ENCODE results near the gene ZBTB7B. TPM values are rescaled to one million over a fixed set of nuclear protein-coding genes. Genes with fewer than 3 reads are reported as not detected.

The ZBTB7B gene
- total RNA-seq, 2 experiments from 2014 or later: 16.3 to 23.2 TPM

GRCh38 chr1:155022927-155023236 is 20.3 kb downstream of the ZBTB7B start:
- no peaks in the 10 kb centered on the region for H3K9me3 ChIP-seq (ENCODE audit: low read length)
- BruUV-seq (replicated peaks): no TSS peak
- H3K36me3 ChIP-seq (ENCODE audit: insufficient read depth, low read length): no peaks in the 10 kb centered on the region
- no peaks in the 10 kb centered on the region for H3K79me2 ChIP-seq (ENCODE audit: insufficient read depth, low read depth, low read length)
- TF ChIP-seq CTCF (conservative IDR thresholded peaks at IDR 0.05; ENCODE audit: low read length) (no peak), EZH2phosphoT487 (IDR thresholded peaks at IDR 0.05; ENCODE audit: borderline replicate concordance, low read depth, low read length) (no peak)
- H4K20me1 ChIP-seq (ENCODE audit: insufficient read depth, low read length): no peaks in the 10 kb centered on the region
- no peaks in the 10 kb centered on the region for H3K9me2 ChIP-seq (ENCODE audit: insufficient read depth, low read length)
- H2AFZ ChIP-seq (ENCODE audit: low read length): no peak overlapping the region
- no peak overlapping the region for H3K27ac ChIP-seq (ENCODE audit: low read depth, low read length, poor library complexity, severe bottlenecking)
- H3K4me1 ChIP-seq (ENCODE audit: insufficient read depth, low read length, poor library complexity, severe bottlenecking): peaks cover 11% of the 10 kb centered on the region
- intact Hi-C loops (cut with micrococcal nuclease; ENCODE audit: unreplicated experiment): no loop called here
- CTCF ChIA-PET (ENCODE audit: unreplicated experiment): interaction anchor here (1.3 kb wide), 1 partner anchor 67 kb away, joined by 3 read pairs; the partner anchor contains the start of gene PBXIP1
- H3K4me3 ChIP-seq (ENCODE audit: low read depth, low read length, poor library complexity, severe bottlenecking): no peak overlapping the region
- POLR2A ChIA-PET: interaction anchor here (0.7 kb wide), 1 partner anchor 10 kb away, joined by 3 read pairs; no protein-coding TSS in a partner anchor
- H3K4me2 ChIP-seq (ENCODE audit: low read length): no peak overlapping the region
- no peak for DNase-seq (ENCODE audit: low spot score)

- H3K9me2 ChIP-seq (ENCODE audit: insufficient read depth, low read length): no peaks in the 10 kb centered on the region
- H3K4me1 ChIP-seq (ENCODE audit: insufficient read depth, low read length, poor library complexity, severe bottlenecking): peaks cover 4% of the 10 kb centered on the region
- POLR2A ChIA-PET: no interaction called here
- H3K36me3 ChIP-seq (ENCODE audit: insufficient read depth, low read length): no peaks in the 10 kb centered on the region
- H3K4me3 ChIP-seq (ENCODE audit: low read depth, low read length, poor library complexity, severe bottlenecking): no peak overlapping the region
- H2AFZ ChIP-seq (ENCODE audit: low read length): no peak overlapping the region
- no peak overlapping the region for H3K4me2 ChIP-seq (ENCODE audit: low read length)
- CTCF ChIA-PET (ENCODE audit: unreplicated experiment): interaction anchor here (1.3 kb wide), 1 partner anchor 68 kb away, joined by 3 read pairs; the partner anchor contains the start of gene PBXIP1
- TF ChIP-seq EZH2phosphoT487 (IDR thresholded peaks at IDR 0.05; ENCODE audit: borderline replicate concordance, low read depth, low read length) (no peak), CTCF (conservative IDR thresholded peaks at IDR 0.05; ENCODE audit: low read length) (no peak)
- H4K20me1 ChIP-seq (ENCODE audit: insufficient read depth, low read length): no peaks in the 10 kb centered on the region
- intact Hi-C loops (cut with micrococcal nuclease; ENCODE audit: unreplicated experiment): no loop called here
- H3K79me2 ChIP-seq (ENCODE audit: insufficient read depth, low read depth, low read length): no peaks in the 10 kb centered on the region
- H3K27ac ChIP-seq (ENCODE audit: low read depth, low read length, poor library complexity, severe bottlenecking): no peak overlapping the region
- no peaks in the 10 kb centered on the region for H3K9me3 ChIP-seq (ENCODE audit: low read length)
- no TSS peak for BruUV-seq (replicated peaks)
- no peak for DNase-seq (ENCODE audit: low spot score)
Measured at GRCh38 chr1:155023627-155024026, 21.0 kb downstream of the ZBTB7B start.

GRCh38 chr1:155024315-155024714 is 21.7 kb downstream of the ZBTB7B start:
- Histone ChIP-seq H2AFZ (ENCODE audit: low read length) (no peak overlapping the region), H3K4me2 (ENCODE audit: low read length) (no peak overlapping the region), H3K9me3 (ENCODE audit: low read length) (no peaks in the 10 kb centered on the region), H3K27ac (ENCODE audit: low read depth, low read length, poor library complexity, severe bottlenecking) (no peak overlapping the region), H3K4me3 (ENCODE audit: low read depth, low read length, poor library complexity, severe bottlenecking) (no peak overlapping the region), H3K4me1 (ENCODE audit: insufficient read depth, low read length, poor library complexity, severe bottlenecking) (no peaks in the 10 kb centered on the region), H3K36me3 (ENCODE audit: insufficient read depth, low read length) (no peaks in the 10 kb centered on the region), H3K79me2 (ENCODE audit: insufficient read depth, low read depth, low read length) (no peaks in the 10 kb centered on the region), H3K9me2 (ENCODE audit: insufficient read depth, low read length) (no peaks in the 10 kb centered on the region), H4K20me1 (ENCODE audit: insufficient read depth, low read length) (no peaks in the 10 kb centered on the region)
- TF ChIP-seq CTCF (conservative IDR thresholded peaks at IDR 0.05; ENCODE audit: low read length): no peak
- no peak for TF ChIP-seq EZH2phosphoT487 (IDR thresholded peaks at IDR 0.05; ENCODE audit: borderline replicate concordance, low read depth, low read length)
- no peak for DNase-seq (ENCODE audit: low spot score)
- ChIA-PET CTCF (ENCODE audit: unreplicated experiment) (no interaction called here), POLR2A (interaction anchor here (0.6 kb wide), 1 partner anchor 66 kb away, joined by 4 read pairs; no protein-coding TSS in a partner anchor)
- intact Hi-C loops (cut with micrococcal nuclease; ENCODE audit: unreplicated experiment): no loop called here
- no TSS peak for BruUV-seq (replicated peaks)

Data from OCI-LY7 (cell line).